GM18508 (cell line): ENCODE results near the gene ASXL3.

Experiments
- ATAC-seq: cut with Tn5 transposase; IDR thresholded peaks from one replicate; pipeline ENCODE4 v1.9.1; 2021; ENCODE audit warnings: moderate number of reproducible peaks; ENCODE audit not compliant: insufficient read depth, unreplicated experiment

Gene ASXL3

DNA sequence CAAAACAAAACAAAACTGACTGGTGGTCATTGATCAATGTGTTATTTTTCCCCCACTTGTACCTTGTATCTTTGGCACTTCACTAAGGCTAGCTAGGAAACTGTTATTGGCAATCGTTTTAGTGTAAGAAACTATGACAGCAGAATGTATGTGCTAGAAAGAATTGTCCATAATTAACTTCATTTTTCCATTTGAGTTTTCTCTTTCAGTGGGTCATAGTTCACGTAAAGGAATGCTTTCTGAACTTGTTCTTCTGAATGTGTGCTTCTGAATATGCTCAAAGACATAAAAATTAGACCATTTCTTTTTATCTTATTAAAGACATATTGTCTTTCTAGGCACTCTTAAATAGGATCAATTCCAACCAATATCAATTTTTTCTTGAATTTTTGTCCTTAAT is 132.2 kb downstream of the ASXL3 start:
- ATAC-seq, result no peak

GRCh38 chr18:33711514-33711913 is 133.5 kb downstream of the ASXL3 start:
- ATAC-seq, result no peak

DNA sequence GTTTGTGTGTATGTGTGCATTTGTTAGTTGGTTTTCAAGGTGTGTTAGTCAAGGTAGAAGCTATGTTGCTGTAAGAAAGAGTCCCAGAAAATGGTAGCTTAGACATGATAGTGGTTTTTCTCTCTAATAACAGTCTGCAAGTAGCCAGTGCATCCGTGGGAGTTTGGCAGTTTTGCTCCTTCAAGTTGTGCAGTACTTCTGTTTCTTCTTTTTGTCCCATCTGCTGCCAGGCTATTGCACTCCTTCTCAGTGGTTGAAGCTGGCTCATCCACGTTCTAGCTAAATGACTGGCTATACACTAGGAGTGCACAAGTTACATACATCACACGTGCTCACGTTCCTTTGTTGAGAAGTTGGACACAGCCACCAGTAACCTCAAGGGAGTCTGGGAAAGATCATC is 134.7 kb downstream of the ASXL3 start:
- no peak for ATAC-seq

- ATAC-seq, result no peak
Measured at GRCh38 chr18:33716061-33716683, 138.2 kb downstream of the ASXL3 start.

DNA sequence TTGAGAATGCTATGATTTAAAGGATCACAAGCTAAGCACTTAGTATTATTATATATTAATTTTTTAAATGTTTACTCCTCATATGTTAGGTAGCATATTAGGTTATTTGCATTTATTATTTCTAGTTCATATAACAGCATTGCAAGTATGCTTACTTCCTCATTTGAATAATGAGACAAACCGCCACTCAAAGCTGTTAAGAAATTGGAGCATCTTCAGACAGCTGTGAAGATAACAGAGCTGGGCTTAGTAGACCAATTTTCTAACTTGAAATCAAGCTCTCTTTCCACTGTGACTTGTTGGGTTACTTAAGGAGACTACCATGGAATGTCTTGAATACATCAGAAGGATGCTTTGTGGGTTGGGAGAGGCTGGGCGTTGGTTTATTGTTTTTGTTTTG is 139.3 kb downstream of the ASXL3 start:
- no peak for ATAC-seq

- no peak for ATAC-seq
Measured at GRCh38 chr18:33720133-33720532, 142.1 kb downstream of the ASXL3 start.

DNA sequence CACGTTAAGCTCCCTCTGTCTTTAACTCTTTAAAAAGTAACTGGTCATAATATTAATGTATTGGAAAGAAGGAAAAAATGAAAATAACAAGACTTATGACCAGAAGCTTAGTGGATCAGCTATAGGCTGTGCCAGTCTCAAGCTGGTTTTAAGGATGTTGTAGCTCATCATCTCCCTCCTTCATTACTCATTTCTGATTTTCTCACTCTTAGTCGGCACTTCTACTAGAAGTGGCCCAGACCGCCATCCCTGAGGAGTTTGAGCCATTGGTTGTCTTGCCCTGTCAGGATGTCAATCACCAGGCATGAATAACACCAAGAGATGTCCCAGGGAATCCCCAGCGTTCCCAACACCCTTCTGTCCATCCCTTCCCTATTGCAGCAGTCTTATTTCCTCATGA is 151.5 kb downstream of the ASXL3 start:
- ATAC-seq, result no peak

DNA sequence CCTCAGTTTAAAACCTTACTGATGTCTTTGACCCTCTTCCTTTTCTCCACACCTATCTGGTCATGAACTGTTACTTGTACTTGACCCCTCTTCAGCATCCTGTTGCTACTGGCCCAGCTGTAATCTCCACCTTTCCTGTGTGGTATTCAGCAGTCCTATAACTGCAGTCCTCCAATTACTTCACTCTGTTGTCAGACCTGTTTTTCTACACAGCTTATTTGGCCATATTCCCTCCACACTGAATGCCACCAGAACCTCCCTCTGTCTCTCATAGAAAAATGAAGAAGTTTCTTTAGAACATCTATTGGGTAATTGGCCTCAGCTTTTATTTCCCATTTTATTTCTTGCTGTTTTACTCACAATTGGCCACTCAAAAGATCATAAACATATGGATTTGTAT is 155.4 kb downstream of the ASXL3 start:
- ATAC-seq, result no peak

GRCh38 chr18:33735428-33735827 is 157.4 kb downstream of the ASXL3 start:
- no peak for ATAC-seq

GRCh38 chr18:33741760-33742159 is 163.7 kb downstream of the ASXL3 start:
- no peak for ATAC-seq

- no peak for ATAC-seq
Measured at GRCh38 chr18:33744032-33744697, 166.1 kb downstream of the ASXL3 start.

DNA sequence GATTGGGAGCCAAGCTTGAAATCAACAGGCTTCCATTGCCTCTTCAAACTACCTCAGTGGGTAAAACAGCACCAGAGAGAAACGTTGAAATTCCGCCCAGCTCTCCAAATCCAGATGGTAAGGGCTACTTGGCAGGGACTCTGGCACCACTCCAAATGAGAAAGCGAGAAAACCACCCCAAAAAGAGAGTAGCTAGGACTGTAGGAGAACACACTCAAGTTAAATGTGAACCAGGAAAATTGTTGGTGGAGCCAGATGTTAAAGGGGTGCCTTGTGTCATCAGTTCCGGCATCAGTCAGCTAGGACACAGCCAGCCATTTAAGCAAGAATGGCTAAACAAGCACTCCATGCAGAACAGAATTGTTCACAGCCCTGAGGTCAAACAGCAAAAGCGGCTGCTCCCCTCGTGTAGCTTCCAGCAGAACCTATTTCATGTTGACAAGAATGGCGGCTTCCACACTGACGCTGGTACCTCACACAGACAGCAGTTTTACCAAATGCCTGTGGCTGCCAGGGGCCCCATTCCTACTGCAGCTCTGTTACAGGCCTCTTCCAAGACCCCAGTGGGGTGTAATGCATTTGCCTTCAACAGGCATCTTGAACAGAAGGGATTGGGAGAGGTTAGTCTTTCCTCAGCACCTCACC is 167.3 kb downstream of the ASXL3 start:
- ATAC-seq, result no peak

- no peak for ATAC-seq
Measured at GRCh38 chr18:33745871-33746545, 168.0 kb downstream of the ASXL3 start.

DNA sequence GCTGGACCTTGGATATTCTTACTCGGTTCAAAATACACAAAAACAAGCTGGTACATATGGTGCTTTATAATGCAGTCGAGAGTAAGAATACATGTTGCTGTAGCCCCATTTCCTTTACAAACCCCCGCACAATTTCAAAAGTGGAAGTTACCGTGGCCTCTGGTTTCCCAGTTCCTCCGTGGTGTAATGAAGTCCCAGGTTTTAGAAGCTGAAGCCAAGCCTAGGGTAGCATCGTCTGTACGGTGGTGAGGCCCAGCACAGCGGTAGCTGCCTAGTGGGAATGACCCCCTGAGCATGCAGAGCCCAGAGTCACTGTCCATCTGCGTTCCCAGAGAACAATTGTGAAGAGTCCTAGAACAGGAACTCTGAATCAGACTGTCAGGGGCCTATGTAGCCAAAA is 171.8 kb downstream of the ASXL3 start:
- no peak for ATAC-seq

- ATAC-seq, result no peak
Measured at GRCh38 chr18:33750366-33750765, 172.3 kb downstream of the ASXL3 start.

DNA sequence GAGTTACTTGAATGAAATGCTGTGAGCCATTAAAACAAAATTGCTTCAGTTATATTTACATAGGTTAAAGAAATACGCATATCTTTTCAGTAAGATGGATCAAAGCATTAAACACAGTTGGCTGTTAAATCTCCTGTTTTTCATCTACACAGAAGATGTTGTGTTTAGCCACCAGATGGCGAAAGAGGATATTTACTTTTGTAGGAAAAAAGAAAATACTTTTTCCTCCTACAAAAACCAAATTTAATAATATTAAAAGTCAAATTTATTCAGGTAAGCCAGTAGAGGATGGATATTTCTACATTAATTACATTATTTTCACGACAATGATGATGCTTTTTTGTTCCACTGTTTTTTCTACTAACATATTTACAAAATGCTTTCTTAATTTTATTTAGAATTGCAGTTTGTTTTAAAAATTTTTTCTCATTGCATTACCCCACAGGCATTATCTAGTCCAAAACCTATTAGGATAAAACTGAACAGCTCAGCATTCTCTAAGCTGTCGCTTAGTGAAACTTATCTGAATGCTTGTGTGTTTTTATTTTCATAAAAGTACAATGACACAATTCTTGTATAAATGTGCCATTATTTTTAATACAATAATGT is 173.7 kb downstream of the ASXL3 start:
- no peak for ATAC-seq

GRCh38 chr18:33755391-33755790 is 177.4 kb downstream of the ASXL3 start:
- no peak for ATAC-seq

DNA sequence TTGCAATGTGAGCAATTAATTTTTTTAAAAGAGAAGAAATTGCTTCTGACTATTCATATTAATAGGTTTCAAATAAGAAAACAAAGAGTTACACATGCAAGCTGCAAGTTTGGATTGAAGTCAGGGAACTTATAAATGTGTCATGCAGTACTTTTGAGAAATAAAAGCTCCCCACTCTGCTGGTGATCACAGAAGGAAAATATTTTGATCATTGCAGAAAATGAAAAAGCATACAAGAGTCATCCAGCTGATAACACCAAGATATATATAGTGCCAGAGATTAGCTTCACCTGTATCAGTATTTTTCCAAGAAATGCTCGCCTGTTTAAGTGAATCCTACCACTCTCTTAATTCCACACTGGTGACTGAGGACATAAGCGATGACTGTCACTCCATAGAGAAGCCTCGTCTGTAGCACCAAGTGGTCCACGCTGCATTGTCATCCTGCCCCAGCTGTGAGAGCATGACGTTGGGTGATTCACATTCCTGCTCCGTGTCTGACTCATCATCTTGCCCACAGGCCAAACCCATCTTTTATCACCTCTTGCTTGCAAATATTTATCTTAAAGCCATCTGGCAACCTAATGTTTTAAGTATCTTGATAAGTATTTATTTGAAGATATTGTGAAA is 178.0 kb downstream of the ASXL3 start:
- ATAC-seq, result no peak

DNA sequence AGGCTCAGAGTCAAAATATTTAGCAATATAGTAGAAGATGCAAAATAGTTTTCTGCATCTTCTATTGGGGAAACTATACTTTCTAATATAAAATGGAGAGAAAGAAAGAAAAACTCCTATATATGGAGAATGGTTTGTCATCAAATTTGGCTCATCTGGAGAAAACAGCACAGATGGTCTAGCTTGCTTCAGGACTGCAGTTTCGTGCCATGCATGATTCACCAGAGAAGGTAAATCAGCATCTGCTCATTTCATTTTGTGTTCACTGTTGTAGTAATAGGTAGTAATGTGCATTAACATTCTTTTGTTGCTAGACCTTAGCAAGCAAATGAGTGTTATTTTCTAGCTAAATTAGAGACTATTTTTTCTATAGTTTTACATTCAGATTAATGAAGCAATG is 179.0 kb downstream of the ASXL3 start:
- no peak for ATAC-seq

DNA sequence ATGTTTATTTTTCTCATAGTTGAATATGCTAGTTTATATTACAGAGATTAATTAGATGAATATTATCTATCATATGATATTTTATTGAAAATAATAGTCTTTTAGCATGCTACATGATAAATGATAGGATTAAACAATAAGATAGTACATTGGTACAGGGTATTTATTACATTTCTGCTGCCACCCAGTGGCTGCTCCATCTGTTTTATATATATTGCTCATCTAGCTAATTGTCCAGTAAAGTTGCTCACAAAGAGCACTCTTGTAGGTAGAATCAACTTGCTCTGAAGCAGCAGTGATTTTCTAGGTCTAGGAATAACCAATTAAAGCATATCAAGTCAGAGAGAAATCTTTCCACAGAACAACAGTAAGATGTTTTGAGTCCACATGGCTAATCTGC is 183.3 kb downstream of the ASXL3 start:
- ATAC-seq, result no peak
